Stimulated activated CD8-positive, alpha-beta memory T cell treated with anti-CD3 and anti-CD28 coated beads, Interleukin-4, amount 100 ng/mL, for 1 hour (primary cell): ENCODE results near the gene IL12RB1.
A peak's percentile ranks its signal among the peaks of the same experiment; 100 is the strongest.

Experiments
- DNase-seq, 2 donors: peaks; one replicate each; pipeline ENCODE4 v3.0.0-alpha.2; 2020; ENCODE audit warnings: low read depth in 2 of 2, low spot score in 1 of 2

IL12RB1 gene

DNA sequence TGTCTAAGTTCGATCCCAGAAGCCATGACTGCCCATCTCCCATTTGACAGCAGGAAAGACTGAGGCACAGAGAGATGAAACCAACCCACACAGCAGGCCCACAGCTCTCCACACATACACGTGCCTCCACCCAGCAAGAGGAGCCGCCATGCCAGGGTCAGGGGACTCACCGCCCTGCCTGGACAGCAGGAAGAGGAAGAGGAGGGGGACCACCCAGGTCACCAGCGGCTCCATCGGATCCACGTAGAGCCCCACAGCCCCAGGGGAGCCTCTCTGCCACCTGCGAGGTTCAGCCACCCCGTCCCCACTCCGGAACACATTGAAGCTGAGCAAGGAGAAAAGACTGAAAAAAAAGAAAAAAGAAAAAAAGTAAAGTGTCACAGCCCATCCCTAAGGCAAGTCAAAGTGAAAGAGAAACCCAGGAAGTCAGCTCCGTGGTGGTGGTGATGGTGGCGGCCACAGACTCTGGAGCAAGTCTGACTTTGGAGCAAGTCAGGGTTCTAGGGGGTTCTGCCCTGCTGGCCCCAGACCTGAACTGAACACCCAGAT, at the start of gene IL12RB1:
IL12RB1 (minus strand) TSS at position 345 of the 549 bp plus-strand sequence; CDS start at position 234, 111 bp downstream.
- no peak for DNase-seq

DNA sequence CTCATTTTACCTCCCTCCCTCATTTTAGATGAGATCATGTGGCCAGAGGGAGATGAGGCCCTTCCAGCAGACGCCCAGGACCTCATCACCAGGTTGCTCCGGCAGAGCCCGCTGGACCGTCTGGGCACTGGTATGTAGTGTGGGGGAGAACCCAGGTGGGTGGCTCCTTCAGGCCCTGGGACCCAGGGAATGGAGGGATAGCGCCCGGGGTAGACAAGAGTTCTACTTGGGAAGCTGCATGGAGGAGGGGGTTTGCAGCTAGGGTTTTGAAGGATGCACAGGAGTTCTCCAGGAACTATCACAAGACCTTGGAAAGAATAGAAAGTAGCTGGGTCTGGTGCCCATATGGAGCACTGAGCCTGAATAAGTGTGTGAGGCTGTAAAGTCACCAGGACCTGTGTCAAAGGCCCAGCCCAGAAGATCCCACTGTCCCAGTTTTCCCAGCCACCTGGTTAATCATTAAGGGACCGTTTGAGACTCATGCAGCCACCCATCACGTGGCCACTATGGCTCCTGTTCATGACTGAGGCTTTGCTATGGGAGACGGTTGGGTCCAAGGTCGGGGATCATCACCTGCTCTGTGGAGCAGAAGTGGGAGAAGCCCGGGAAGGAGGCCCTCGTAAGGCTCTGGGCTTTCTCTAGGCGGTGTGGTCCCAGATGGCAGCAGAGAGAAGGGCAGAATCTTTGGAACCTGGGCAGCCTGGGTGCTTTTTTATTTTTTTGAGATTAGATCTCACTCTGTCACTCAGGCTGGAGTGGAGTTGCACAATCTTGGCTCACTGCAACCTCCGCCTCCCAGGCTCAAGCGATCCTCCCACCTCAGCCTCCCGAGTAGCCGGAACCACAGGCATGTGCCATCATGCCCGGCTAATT, 49.2 kb upstream of the IL12RB1 start:
- DNase-seq, result no peak

DNA sequence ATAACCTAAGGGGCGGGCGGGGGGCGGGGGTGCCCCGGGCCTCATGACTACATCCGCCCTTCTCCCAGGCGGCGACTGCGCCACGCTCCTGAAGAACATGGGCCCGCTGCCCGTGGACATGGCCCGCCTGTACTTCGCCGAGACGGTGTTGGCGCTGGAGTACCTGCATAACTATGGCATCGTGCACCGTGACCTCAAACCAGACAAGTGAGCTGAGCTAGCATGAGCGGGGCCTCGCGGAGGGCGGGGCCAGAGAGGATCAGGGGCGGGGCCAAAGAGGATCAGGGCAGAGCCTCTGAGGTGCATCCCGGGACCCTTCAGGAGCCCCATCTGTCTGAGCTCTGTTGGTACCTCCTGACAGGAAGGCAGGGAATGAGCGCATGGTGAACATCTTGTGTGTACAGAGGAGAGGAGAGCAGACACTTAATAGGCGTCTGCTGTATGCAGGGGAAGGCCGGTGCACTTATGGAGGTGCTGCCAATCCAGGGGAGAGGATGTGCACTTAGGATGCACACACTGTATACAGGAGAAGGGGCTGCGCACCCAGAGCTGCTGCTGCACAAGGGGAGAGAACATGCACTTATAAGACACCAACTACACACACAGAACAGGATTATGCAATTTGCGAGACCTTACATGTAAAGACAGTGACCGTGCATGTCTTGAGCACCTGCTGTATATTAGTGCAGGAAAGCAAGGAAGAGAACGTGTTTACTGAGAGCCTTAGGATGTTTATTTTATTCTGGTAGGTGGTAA, 45.3 kb upstream of the IL12RB1 start:
- no peak for DNase-seq

DNA sequence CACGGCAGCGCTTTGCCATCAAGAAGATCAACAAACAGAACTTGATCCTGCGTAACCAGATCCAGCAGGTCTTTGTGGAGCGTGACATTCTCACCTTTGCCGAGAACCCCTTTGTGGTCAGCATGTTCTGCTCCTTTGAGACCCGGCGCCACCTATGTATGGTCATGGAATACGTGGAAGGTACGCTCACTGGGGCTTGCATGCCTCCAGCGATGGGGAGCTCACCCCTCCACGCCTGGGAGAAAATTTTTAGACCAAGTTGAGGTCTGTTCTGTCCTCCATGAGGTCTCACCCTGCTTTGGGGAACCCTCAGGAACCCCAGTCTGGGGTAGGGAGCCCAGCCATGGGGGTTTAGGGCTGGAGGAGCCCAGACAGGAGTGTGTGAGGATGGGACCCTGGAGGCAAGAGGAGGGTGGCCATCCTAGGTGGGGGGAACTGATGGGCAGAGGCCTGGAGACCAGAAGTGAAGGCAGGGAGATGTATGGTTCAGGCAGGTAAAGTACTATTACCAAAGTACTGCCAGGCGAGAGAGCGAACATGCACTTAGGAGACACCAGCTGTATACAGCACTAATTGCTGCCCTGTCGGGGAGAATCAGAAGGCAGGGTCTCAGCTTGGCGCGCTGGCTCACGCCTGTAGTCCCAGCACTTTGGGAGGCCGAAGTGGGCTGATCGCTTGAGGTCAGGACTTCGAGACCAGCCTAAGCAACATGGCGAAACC, 43.9 kb upstream of the IL12RB1 start:
- no peak for DNase-seq

DNA sequence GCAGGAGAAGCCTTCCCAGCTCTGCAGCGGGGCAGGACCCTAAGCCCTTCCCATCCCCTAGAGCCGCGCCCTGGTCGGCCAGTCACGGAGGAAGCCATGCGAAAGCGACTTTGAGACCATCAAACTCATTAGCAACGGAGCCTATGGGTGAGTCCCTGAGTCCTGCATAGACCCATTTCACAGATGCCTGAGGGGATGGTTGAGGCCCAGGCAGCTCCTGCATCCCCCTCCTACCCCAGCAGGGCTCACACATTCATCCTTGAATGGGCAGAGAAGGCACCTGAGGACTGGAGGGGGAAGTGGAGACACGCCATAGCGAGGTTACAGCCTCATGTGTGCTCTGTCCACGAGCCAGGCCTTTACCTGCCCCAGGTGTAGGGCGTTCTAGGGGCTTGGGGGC, 42.1 kb upstream of the IL12RB1 start:
- no peak for DNase-seq

DNA sequence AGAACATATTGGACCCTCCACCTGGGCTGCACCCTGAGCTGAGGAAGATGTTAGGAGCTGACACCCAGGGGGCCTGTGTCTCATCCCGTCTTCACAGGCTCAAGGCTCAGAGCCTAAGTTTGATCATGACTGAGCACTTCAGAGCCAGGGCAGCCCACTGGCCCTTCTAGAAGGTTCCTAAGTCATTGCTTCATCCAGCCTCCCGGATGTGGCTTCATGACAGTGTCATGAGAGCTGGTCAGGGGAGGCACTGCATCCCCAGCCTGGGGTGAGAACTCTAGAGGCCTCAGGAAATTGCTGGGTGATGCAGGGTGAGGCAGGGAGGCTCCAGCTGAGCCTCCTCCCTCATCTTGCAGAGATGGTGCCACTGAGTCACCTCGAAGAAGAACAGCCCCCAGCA, 41.3 kb upstream of the IL12RB1 start:
- no peak for DNase-seq

DNA sequence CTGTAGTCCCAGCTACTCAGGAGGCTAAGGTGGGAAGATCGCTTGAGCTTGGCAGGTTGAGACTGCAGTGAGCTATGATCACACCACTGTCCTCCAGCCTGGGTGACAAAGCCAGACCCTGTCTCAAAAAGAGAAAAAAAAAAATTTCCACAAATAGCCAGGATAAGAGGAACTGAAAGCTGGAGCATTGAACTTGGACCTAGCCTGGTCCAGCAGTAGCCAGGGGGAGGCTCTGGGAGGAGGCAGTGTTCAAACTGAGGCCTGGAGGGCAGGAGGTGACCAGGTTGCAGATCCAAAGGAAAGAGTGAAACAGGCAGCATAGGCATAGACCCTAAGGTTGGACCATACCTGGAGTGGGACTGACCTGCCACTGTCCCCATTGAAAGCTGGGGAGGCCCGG, 39.4 kb upstream of the IL12RB1 start:
- DNase-seq, result no peak

DNA sequence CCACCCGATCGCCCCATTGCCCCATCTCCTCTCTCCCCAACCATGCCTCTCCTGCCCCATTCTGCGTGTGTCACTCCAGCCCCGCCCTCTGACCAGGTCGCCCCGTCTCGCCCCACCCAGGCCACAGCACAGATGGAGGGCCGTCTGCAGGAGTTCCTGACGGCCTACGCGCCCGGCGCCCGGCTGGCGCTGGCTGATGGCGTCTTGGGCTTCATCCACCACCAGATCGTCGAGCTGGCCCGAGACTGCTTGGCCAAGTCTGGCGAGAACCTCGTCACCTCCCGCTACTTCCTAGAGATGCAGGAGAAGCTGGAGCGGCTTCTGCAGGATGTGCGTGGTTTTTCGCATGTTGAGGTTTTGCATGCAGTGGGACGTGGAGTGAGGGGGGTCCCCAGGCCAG, 37.1 kb upstream of the IL12RB1 start:
- DNase-seq, result no peak

DNA sequence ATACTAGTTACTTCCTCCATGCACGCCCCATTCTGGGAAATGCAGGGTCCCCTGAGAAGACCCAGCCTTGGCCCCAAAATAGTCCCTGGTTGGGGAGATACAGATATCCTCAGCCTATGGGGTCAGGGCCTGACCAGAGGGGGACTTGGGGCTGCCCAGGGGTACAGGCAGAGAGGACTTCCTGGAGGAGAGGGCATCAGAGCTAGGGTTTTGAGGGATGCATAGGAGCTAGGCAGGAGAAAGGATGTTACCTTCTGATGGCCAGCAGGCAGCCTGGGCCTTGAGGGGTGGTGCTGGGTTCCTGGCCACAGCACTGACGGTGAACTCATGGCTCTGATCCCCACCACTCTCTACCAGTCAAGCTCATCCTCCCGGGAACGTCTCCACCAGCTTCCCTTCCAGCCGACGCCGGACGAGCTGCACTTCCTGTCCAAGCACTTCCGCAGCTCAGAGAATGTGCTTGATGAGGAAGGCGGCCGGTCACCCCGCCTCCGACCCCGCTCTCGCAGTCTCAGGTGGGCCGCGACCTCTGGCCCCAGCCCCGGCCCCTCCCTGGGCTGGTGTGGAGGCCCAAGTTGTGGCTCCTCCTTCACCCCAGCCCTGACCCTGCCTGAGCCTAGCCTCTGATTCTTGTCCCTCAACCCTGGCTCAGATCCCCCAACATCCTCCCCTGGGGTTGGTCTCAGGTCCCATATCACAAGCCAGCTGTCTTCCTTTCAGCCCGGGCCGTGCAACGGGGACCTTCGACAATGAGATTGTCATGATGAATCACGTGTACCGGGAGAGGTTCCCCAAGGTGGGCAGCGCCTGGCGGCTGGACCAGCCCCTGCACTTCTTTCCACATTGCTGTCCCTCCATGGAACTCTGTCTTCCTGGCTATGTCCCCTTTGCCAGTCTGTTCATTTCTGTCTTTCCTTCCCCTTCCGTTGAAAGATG, 36.4 kb upstream of the IL12RB1 start:
- no peak for DNase-seq

DNA sequence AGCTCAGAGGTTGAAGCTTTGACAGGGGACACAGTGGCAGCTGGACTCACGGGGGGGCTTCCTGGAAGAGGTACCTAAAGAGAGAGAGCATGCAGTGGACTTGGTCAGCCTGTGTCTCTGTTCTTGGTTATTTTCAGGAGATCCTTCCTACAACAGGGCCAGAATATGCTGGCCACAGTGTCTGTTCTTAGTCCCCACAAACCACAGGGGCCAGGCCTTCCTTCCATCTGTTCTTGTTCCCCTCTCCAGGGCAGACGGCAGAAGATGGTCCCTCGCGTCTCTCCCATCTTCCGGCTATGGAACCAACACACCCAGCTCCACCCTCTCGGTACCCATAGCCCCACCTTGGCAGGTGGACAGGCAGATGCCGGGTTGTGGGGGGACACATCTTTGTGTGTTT, 35.7 kb upstream of the IL12RB1 start:
- no peak for DNase-seq

DNA sequence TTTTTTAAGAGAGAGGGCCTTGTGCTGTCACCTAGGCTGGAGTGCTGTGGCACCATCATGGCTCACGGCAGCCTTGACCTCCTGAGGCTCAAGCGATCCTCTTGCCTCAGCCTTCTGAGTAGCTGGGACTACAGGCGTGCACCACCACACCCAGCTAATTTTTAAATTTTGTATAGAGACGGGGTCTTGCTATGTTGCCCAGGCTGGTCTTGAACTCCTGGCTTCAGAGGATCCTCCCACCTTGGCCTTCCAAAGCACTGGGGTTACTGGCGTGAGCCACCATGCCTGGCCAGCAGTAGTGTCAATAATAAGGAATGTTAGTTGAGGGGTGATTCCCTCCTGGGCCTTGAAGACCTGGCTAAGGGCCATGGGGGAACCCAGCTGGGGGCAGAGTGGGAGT, 34.4 kb upstream of the IL12RB1 start:
- DNase-seq, result no peak

DNA sequence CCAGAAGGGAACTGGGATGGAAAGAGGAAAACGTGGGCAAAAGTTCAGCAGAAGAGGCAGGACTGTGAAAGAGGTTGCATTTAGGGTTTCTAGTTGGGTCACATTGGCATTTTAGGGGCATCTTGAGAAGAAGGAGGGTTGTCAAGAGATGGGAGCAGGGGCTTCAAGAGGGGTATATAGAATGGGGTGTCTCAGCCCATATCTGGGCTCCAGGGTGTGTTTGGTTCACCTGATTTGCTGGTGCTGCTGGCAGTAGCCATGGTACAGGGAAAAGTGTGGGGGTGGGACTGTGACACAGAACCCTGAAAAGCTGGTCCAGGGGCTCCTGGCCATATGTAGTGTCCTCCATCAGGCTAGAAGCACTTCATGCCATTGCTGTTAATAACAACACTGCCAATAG, 33.4 kb upstream of the IL12RB1 start:
- DNase-seq, result no peak

DNA sequence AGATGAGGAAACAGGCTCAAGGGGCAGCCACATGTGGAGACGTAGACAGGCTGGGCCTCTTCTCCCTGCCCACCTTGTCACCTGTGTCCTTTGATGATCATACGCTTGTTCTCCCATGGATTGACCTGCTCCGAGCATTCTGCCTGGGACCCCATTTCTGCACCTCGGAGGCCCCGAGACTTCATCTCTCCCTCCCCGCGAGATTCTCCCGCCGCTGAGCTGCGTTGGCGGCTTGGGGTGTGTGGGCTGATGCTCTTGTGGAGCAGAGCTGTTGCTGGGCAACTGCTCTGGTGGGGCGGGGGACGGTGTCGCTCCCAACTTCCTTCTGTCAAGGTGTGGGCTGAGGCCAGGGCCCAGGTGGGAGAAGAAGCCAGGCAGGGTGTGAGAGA, 33.0 kb upstream of the IL12RB1 start:
- DNase-seq, result peak in 1 of 2 donors; percentile 32

DNA sequence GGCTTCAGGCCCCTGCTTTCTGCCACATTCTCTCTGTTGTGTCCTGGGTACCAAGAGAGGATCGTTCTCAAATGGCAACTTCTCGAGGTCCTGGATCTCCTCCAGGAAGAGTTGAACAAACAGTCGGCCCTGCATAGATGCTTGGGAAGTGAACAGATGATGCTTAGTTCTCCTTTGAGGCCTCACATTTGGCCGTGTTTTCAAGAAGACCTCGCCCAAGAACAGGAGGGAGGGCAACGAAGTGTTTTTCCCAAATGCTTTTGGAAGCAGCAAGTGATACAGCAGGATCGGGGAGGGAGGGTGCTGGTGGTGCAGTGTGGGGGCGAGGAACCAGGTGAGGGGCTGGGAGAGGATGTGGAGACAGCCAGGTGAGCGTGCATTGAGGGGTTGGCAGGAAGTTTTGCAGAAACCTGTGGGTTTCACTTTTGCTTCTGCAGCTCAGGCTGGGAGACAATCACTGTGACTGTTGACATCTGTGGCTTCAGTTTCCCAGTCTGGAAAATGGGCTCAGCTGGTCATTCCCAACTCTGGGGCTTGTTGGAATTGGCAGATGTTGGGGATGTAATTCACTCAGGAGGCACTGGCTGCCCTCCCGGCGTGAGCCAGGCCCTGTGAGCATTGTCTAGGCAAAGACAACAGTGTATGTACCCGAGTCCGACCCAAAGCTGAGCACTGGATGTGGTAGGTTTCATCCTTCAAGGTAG, 32.4 kb upstream of the IL12RB1 start:
- no peak for DNase-seq

DNA sequence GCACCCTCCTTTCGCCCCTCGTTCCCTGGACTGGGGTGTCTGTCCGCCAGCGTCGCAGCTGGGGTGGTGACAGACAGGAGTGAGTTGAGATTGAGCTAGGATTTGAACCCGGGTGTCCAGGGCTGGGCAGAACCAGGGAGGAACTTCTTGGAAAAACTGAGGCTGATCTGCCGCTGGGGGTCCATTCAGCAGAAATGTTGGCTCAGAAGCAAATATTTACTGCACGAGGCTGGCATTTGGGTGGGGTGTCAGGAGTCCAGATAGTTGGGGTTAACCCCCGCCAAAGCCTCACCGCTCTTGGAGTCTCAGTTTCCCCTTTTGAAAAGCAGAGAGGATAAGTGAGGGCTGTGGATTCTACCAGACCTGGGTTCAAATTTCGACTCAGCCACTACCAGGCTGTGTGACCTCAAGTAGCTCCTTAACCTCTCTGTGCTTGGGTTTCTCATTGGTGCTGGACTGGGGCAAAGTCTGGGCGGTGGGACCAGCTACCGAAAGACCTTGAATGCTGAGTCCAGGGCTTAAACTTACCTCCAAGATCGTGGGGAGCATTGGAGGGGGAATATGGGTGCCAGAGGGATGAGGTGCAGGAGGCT, 31.8 kb upstream of the IL12RB1 start:
- DNase-seq, result no peak

DNA sequence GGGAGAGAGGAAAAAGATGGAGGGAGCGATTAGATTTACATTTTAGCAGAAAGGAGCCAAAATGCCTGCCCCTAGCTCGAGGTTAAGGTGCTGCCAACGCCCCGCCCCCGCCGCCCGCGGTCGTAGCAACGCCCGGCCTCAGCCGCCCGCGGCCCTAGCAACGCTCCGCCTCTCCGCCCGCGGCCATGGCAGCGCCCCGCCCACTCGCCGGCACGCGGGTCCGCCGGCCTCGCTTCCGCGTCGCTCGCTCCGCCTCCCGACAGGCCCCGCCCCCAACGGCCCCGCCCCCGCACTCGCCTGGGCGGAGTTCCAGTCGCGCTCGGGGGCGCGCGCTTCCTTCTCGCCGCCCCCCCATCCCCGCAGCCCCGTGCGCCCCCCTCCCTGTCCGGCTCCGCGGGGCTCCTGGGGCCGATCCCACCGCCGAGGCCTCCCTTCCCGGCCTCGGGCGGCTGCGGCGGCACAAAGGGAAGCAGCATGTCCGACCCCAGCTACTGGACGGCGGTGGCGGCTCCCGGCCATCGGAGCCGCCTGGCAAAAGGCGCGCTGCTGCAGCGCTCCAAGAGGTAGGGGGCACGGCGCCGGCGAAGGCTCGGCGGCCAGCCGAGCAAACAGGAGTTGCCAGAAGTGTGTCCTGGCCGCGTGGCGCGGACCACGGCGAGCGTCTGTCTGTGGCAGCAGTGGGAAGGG, 31.1 kb upstream of the IL12RB1 start:
- DNase-seq, result peak; percentile 85 to 91

DNA sequence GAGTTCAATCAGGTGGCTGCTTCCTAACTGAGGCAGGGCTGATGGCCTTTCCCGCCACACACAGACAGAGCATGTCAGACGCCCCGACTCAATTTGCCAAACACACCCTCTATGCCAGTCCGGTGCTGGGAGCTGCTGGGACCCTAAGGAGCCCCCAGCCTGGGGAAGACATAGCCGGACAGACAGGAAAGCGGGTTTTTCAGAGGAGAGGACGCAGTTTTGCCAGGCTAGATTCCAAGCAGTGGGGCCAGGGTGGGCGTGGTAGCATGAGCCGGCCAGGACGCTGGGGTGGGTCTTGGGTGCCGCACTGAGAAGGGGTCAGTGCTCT, 30.6 kb upstream of the IL12RB1 start:
- DNase-seq, result no peak

DNA sequence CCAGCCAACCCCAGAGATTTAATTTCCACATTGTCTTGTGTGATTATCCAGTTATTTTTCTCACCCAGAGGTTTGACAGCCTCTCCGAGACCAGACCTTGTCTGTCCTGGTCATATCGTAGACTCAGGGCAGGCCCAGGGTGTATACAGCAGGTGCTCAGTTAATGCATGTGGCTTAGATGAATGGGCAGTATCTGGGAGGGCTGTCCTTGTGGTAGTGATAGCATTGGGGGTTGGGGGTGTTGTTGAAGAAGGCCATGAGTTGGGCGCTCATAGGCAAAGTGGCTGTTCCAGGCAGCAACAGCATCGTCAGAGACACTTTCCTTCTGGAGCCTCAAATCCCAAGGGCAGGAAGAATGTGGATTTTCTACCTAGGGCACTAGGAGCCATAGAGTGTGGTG, 27.7 kb upstream of the IL12RB1 start:
- no peak for DNase-seq

DNA sequence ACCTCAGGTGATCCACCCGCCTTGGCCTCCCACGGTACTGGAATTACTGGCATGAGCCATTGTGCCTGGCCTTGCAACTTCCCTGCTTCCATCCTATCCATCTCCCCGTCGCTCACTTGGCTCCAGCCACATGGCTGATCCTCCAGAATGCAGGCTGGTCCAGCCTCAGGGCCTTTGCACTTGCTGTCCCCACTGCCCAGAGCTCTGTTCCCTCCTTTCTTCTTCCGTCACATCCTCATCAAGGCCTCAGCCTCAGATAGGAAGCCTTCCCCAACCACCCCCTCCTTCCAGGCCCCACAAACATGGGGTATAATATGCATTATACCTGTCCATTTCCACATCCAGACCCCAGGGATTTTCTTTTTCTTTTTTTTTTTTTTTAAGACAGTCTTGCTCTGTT, 27.1 kb upstream of the IL12RB1 start:
- no peak for DNase-seq
